Mucosa of descending colon (tissue), 3 donors: ENCODE data around the gene HBQ1. TPM values are rescaled to one million over a fixed set of nuclear protein-coding genes. Genes with fewer than 3 reads are reported as not detected.
"Not testable (repeated sequence)": the region's sequence is repeated elsewhere in the genome, so short reads cannot be mapped to it uniquely, and the experiment has no call there.

Source experiments
- ATAC-seq: fragments of 200-7000 bp; cut with Tn5 transposase; one replicate; pipeline ENCODE4 v1.9.1; 2020; ENCODE audit warnings: mild to moderate bottlenecking, moderate library complexity
- DNase-seq, 3 donors: peaks; one replicate each; pipeline ENCODE4 v3.0.0-alpha.2; 2020
- H3K36me3 ChIP-seq: fragments of 200-600 bp; one replicate; pipeline ENCODE4 v1.8.0; 2021; ENCODE audit warnings: low read depth, mild to moderate bottlenecking
- H3K4me1 ChIP-seq: fragments of 200-600 bp; one replicate; pipeline ENCODE4 v1.8.0; 2021; ENCODE audit warnings: low read depth, mild to moderate bottlenecking
- H3K4me3 ChIP-seq: fragments of 200-600 bp; one replicate; pipeline ENCODE4 v1.8.0; 2021; ENCODE audit warnings: mild to moderate bottlenecking
- H3K9me3 ChIP-seq: fragments of 200-600 bp; one replicate; pipeline ENCODE4 v1.8.0; 2021; ENCODE audit warnings: mild to moderate bottlenecking
- intact Hi-C, 2 donors: fragments of 100-400 bp; cut with DNase I in 1 of 2; cut with micrococcal nuclease in 1 of 2; formaldehyde crosslinking; loops; one replicate each; pipeline versions ENCODE4 v1.11.0 to v1.11.1; 2022; cut with DNase I, micrococcal nuclease
- total RNA-seq, 3 donors: library from RNA; stranded (reverse); fragmentation: NEBNext Ultra II Directional in 2 of 3; extraction: Animal tissue kit (Norgen Biotek cat#: 25700) in 2 of 3; gene quantifications; one replicate each; pipeline versions ENCODE4 v1.2.1 to v1.2.4, GENCODE V29; 2021 to 2023
- TF ChIP-seq, protein P1 (sequence below): fragments of 200-600 bp; IDR thresholded peaks from one replicate; pipeline ENCODE4 v1.8.0; 2022; ENCODE audit warnings: antibody characterized with exemption, mild to moderate bottlenecking
- donor health status: DM: no; HTN: no; CAD: no; lungs with moderate emphysema.
- donor health status: DM: no; HTN: no; CAD: no.
- donor health status: DM: no; HTN: yes; CAD: no.

The HBQ1 gene
- total RNA-seq, 3 donors from 2014 or later, result not detected

DNA sequence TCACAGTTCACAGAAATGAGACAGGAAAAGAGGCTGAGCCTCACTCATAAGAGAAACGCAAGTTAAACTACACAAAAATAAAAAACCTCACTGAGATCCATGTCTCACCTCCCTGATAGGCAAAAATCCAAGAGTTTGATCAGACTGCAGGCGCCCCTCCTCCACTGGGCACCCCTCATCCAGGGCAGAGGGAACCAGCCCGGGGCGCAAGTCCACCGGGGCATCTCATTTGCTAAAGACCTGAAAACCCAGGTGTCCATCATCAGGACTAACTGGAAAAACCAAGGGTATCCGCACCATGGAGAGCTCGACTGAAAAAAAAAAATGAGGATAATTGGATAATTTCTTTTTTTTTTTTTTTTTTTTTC is 25.2 kb upstream of the HBQ1 start:
- H3K4me3 ChIP-seq, result no peak overlapping the region
- ATAC-seq (no peak), DNase-seq (no peak)
- TF ChIP-seq, protein P1, sequence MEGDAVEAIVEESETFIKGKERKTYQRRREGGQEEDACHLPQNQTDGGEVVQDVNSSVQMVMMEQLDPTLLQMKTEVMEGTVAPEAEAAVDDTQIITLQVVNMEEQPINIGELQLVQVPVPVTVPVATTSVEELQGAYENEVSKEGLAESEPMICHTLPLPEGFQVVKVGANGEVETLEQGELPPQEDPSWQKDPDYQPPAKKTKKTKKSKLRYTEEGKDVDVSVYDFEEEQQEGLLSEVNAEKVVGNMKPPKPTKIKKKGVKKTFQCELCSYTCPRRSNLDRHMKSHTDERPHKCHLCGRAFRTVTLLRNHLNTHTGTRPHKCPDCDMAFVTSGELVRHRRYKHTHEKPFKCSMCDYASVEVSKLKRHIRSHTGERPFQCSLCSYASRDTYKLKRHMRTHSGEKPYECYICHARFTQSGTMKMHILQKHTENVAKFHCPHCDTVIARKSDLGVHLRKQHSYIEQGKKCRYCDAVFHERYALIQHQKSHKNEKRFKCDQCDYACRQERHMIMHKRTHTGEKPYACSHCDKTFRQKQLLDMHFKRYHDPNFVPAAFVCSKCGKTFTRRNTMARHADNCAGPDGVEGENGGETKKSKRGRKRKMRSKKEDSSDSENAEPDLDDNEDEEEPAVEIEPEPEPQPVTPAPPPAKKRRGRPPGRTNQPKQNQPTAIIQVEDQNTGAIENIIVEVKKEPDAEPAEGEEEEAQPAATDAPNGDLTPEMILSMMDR, result no peak
- intact Hi-C loops, result no loop called here
- H3K36me3 ChIP-seq, result no peaks in the 10 kb centered on the region
- H3K4me1 ChIP-seq, result peaks cover 10% of the 10 kb centered on the region
- no peaks in the 10 kb centered on the region for H3K9me3 ChIP-seq

GRCh38 chr16:159136-159849 is 21.0 kb upstream of the HBQ1 start:
- DNase-seq (no peak), ATAC-seq (no peak)
- peaks cover 9% of the 10 kb centered on the region for H3K4me1 ChIP-seq
- intact Hi-C loops, result no loop called here
- H3K4me3 ChIP-seq, result no peak overlapping the region
- TF ChIP-seq, protein P1, result no peak
- H3K9me3 ChIP-seq, result no peaks in the 10 kb centered on the region
- no peaks in the 10 kb centered on the region for H3K36me3 ChIP-seq

DNA sequence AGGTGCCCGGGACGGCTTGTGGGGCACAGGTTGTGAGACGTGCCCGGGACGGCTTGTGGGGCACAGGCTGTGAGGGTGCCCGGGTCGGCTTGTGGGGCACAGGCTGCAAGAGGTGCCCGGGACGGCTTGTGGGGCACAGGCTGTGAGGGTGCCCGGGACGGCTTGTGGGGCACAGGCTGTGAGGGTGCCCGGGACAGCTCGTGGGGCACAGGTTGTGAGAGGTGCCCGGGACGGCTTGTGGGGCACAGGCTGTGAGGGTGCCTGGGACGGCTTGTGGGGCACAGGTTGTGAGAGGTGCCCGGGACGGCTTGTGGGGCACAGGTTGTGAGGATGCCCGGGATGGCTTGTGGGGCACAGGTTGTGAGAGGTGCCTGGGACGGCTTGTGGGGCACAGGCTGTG is 20.0 kb upstream of the HBQ1 start:
- H3K4me3 ChIP-seq, DNase-seq, intact Hi-C loops, H3K4me1 ChIP-seq, H3K9me3 ChIP-seq, H3K36me3 ChIP-seq, ATAC-seq: not testable (repeated sequence)

GRCh38 chr16:160691-161190 is 19.5 kb upstream of the HBQ1 start:
- DNase-seq (no peak), ATAC-seq (no peak)
- no peak overlapping the region for H3K4me3 ChIP-seq
- H3K4me1 ChIP-seq, result peaks cover 3% of the 10 kb centered on the region
- H3K36me3 ChIP-seq, result no peaks in the 10 kb centered on the region
- intact Hi-C loops, result no loop called here
- TF ChIP-seq, protein P1, result no peak
- no peaks in the 10 kb centered on the region for H3K9me3 ChIP-seq

- DNase-seq, result no peak
- intact Hi-C loops, result no loop called here
- TF ChIP-seq, protein P1, result no peak
Observed at GRCh38 chr16:162271-162991, 17.8 kb upstream of the HBQ1 start.

GRCh38 chr16:163139-163538 is 17.1 kb upstream of the HBQ1 start:
- H3K9me3 ChIP-seq, H3K4me1 ChIP-seq, H3K36me3 ChIP-seq, intact Hi-C loops, ATAC-seq, H3K4me3 ChIP-seq, DNase-seq: not testable (repeated sequence)

More at GRCh38 chr16:162271-162991, 17.8 kb upstream of the HBQ1 start:
- peaks cover 7% of the 10 kb centered on the region for H3K4me1 ChIP-seq
- H3K4me3 ChIP-seq, result no peak overlapping the region
- no peaks in the 10 kb centered on the region for H3K36me3 ChIP-seq
- no peaks in the 10 kb centered on the region for H3K9me3 ChIP-seq
- no peak for ATAC-seq

GRCh38 chr16:163696-164095 is 16.6 kb upstream of the HBQ1 start:
- H3K9me3 ChIP-seq, intact Hi-C loops, H3K4me3 ChIP-seq, H3K36me3 ChIP-seq, H3K4me1 ChIP-seq, DNase-seq: not testable (repeated sequence)
- ATAC-seq, result peak; percentile 18

DNA sequence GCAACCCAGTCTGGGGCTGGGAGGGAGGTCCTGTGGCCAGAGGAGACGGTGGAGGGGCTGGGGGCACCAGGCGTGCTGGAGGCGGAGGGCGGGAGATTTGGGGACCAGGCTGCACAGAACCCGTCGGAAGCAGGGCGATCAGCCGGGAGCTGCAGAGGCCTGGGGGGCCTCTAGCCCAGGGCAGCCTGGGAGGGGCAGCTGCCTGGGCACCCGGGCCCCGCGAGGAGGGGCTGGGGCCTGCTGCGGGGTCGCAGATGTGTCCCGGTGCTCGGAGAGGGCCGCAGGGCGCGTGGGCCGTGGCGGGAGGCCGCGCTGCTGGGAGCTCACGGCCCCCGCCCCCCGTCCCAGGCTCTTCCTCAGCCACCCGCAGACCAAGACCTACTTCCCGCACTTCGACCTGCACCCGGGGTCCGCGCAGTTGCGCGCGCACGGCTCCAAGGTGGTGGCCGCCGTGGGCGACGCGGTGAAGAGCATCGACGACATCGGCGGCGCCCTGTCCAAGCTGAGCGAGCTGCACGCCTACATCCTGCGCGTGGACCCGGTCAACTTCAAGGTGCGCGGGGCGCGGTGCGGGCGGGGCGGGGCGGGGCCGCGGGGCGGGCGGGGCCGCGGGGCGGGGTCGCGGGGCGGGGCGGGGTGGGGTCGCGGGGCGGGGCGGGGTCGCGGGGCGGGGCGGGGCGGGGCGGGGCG is 16.0 kb upstream of the HBQ1 start:
- peak; percentile 35 for ATAC-seq
- H3K36me3 ChIP-seq, H3K4me1 ChIP-seq, DNase-seq, H3K9me3 ChIP-seq, intact Hi-C loops, H3K4me3 ChIP-seq: not testable (repeated sequence)
